Measurements from ENCODE around the gene STK32B. TPM values are rescaled to one million over a fixed set of nuclear protein-coding genes. Genes with fewer than 3 reads are reported as not detected.
"Not testable (repeated sequence)": the region's sequence is repeated elsewhere in the genome, so short reads cannot be mapped to it uniquely, and the experiment has no call there.

The STK32B gene
- total and polyA plus RNA-seq, 8 donors, result 0.61 to 5.5 (median 3.1) TPM

- Histone ChIP-seq H3K36me3 (no peaks in the 10 kb centered on the region), H3K4me3 (no peak overlapping the region), H3K4me1 (no peaks in the 10 kb centered on the region), H3K27ac (no peak overlapping the region), H3K9me3 (peaks cover 0 to 13% (median 2%) of the 10 kb centered on the region in 4 donors), H3K27me3 (no peaks in the 10 kb centered on the region)
- TF ChIP-seq EP300 (IDR thresholded peaks at IDR 0.05) (no peak), CTCF (IDR thresholded peaks at IDR 0.05) (no peak)
- 88 to 95% (median 92%) methylated on average over 5 of the region's 5 CpGs for WGBS, 5 donors
- intact Hi-C loops (cut with DNase I; ENCODE audit: low total_unique reads), result no loop called here
- no peak for DNase-seq
Observed at GRCh38 chr4:5433196-5433595, 381.9 kb downstream of the STK32B start.

GRCh38 chr4:5435201-5435600 lies 383.9 kb downstream of the STK32B start:
- Histone ChIP-seq H3K27me3 (no peaks in the 10 kb centered on the region), H3K4me1 (no peaks in the 10 kb centered on the region), H3K36me3 (no peaks in the 10 kb centered on the region), H3K27ac (no peak overlapping the region), H3K9me3 (peaks cover 0 to 5% (median under 1%) of the 10 kb centered on the region in 4 donors), H3K4me3 (no peak overlapping the region)
- no peak for TF ChIP-seq POLR2A (IDR thresholded peaks at IDR 0.05)
- TF ChIP-seq EP300 (IDR thresholded peaks at IDR 0.05), result no peak
- no peak for TF ChIP-seq POLR2AphosphoS5 (IDR thresholded peaks at IDR 0.05)
- TF ChIP-seq CTCF (IDR thresholded peaks at IDR 0.05), result no peak
- DNase-seq, result no peak
- intact Hi-C loops (cut with DNase I; ENCODE audit: low total_unique reads), result no loop called here
- 31 to 62% (median 48%) methylated on average over 5 of the region's 5 CpGs for WGBS, 5 donors

GRCh38 chr4:5435823-5436222 lies 384.5 kb downstream of the STK32B start:
- 75 to 91% (median 89%) methylated on average over 4 of the region's 4 CpGs for WGBS, 5 donors
- intact Hi-C loops (cut with DNase I; ENCODE audit: low total_unique reads), result no loop called here

GRCh38 chr4:5443976-5444802 lies 392.9 kb downstream of the STK32B start:
- 76 to 88% (median 82%) methylated on average over 19 to 27 of the region's 31 CpGs for WGBS, 5 donors
- H3K27ac ChIP-seq; H3K36me3 ChIP-seq; H3K4me3 ChIP-seq; H3K27me3 ChIP-seq; H3K9me3 ChIP-seq; intact Hi-C loops (cut with DNase I; ENCODE audit: low total_unique reads); H3K4me1 ChIP-seq; DNase-seq: not testable (repeated sequence)

More at GRCh38 chr4:5435823-5436222, 384.5 kb downstream of the STK32B start:
- Histone ChIP-seq H3K4me1 (no peaks in the 10 kb centered on the region), H3K9me3 (peaks cover 0 to 1% (median 0%) of the 10 kb centered on the region in 4 donors), H3K27me3 (no peaks in the 10 kb centered on the region), H3K36me3 (no peaks in the 10 kb centered on the region), H3K27ac (no peak overlapping the region), H3K4me3 (no peak overlapping the region)
- no peak for DNase-seq
- TF ChIP-seq POLR2A (IDR thresholded peaks at IDR 0.05) (no peak), EP300 (IDR thresholded peaks at IDR 0.05) (no peak), CTCF (IDR thresholded peaks at IDR 0.05) (no peak), POLR2AphosphoS5 (IDR thresholded peaks at IDR 0.05) (no peak)

GRCh38 chr4:5444918-5445517 lies 393.7 kb downstream of the STK32B start:
- TF ChIP-seq POLR2A (IDR thresholded peaks at IDR 0.05) (no peak), POLR2AphosphoS5 (IDR thresholded peaks at IDR 0.05) (no peak), CTCF (IDR thresholded peaks at IDR 0.05) (no peak), EP300 (IDR thresholded peaks at IDR 0.05) (no peak)
- WGBS, 5 donors, result 87 to 93% (median 91%) methylated on average over 9 to 10 of the region's 10 CpGs
- H3K27me3 ChIP-seq, result no peaks in the 10 kb centered on the region

More at GRCh38 chr4:5444918-5445517, 393.7 kb downstream of the STK32B start:
- H3K27ac ChIP-seq, result no peak overlapping the region
- no peaks in the 10 kb centered on the region for H3K4me1 ChIP-seq
- DNase-seq, result no peak
- intact Hi-C loops (cut with DNase I; ENCODE audit: low total_unique reads), result no loop called here
- no peaks in the 10 kb centered on the region for H3K9me3 ChIP-seq
- H3K4me3 ChIP-seq, result no peak overlapping the region
- no peaks in the 10 kb centered on the region for H3K36me3 ChIP-seq

Data from stomach (tissue), 9 donors.